GM21619 (cell line): ENCODE results near the gene TMEM72.

Experiments used
- ATAC-seq: cut with Tn5 transposase; IDR thresholded peaks from one replicate; pipeline ENCODE4 v1.9.1; 2021; ENCODE audit not compliant: unreplicated experiment

The TMEM72 gene

DNA sequence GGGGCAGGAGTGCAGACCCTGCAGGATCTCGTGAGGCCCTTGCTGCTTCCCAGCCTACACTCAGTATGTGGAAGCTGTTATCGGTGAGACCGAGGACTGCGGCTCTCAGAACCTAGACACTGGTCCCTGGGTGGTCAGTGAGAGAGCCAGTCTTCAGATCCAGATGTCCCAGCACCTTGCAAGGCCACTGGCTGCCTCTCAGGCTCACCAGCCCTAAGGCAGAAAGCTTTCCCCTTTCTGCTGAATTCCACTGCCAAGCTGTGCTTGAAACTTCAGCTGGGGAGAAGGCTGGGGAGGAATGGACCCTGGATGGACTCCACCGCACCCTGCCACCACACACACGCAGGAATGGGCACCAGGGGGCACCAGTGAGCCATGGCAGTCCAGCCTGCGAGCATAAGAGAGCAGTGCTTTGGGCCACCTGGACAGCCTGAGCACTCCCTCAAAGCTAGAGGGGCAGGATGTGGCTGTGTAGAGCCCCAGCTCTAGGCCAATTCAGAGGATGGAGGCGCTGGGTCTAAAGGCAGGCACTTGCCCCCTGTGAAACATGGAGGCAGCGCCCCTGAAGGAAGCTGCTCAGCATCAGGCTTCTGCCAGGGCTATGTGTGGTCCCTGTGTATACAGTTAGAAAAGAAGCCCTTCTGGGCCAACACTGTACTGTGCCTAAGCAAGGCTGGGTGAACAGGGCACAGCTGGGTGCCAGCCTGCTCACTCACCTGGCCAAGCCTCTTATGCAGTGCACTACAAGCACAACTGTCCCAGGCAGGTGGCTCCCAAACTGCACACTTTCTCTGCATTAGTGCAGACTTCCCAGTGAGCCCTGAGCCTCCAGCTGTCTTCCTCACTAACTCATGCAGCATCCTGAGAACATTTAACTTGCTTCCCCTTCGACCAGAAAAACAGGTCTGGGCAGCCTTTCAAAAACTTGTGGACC is 21.6 kb downstream of the TMEM72 start:
- ATAC-seq: peak; percentile 97

DNA sequence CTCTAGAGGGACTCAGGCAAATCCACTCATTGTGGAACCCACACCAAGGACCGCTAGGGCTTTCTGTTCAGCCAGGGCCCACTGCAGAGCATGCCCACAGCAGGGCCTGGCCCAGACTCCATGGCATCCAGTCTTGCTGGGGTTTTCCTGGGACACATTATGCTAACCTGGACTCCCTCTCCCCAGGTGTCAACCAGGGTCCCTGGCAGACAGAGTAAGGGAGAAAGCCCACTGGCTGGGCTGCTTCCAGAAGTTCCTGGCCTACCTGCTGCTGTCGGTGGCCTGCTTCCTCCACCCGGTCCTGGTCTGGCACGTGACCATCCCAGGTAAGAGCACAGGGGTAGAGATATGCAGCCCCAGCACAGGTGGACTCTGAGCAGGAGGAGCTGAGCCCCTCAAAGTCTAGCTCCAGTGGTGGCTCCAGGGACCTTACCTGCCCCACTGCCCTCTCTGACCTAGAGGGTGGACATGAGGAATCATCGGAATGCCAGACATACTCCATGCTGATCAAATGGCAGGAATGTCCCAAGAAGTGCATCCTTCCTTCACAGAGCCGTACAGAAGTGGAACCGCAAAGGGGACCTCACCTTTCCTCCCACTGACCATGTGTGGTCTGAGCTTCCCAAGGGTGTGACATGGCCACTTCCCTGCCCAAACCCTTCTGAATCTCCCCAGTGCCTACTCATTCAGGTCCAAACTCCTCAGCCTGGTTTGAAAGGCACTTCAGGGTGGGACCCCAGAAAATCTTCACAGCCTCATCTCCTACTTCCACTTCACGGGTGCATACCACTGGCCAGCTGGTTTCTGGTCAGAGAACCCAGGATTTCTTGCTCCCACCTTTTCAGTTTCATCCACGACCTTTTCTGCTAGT is 22.5 kb downstream of the TMEM72 start:
- no peak for ATAC-seq

DNA sequence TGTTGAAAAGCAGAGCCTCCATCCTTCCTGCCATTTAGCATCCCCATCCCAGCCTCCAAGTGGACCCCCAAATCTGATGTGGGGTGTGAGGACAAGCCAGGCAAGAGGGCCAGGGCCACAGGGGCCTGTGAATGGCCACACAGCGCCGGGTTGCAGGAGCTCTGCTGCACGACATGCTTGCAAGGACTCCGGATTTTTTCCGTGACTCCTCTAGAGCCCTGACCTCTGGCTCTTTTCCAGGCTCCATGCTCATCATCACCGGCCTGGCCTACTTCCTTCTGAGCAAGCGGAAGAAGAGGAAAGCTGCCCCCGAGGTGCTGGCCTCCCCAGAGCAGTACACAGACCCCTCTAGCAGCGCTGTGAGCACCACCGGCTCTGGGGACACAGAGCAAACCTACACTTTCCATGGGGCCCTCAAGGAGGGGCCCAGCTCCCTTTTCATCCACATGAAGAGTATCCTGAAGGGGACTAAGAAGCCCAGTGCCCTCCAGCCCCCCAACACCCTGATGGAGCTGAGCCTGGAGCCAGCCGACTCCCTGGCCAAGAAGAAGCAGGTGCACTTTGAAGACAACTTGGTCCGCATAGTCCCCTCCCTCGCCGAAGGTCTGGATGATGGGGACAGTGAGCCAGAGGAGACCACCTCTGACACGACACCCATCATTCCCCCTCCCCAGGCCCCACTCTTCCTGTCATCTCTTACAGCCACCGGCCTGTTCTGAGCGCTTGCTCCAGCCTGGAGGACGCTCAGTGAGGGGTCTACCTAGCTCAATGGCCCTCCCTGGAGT is 23.5 kb downstream of the TMEM72 start:
- ATAC-seq: no peak

DNA sequence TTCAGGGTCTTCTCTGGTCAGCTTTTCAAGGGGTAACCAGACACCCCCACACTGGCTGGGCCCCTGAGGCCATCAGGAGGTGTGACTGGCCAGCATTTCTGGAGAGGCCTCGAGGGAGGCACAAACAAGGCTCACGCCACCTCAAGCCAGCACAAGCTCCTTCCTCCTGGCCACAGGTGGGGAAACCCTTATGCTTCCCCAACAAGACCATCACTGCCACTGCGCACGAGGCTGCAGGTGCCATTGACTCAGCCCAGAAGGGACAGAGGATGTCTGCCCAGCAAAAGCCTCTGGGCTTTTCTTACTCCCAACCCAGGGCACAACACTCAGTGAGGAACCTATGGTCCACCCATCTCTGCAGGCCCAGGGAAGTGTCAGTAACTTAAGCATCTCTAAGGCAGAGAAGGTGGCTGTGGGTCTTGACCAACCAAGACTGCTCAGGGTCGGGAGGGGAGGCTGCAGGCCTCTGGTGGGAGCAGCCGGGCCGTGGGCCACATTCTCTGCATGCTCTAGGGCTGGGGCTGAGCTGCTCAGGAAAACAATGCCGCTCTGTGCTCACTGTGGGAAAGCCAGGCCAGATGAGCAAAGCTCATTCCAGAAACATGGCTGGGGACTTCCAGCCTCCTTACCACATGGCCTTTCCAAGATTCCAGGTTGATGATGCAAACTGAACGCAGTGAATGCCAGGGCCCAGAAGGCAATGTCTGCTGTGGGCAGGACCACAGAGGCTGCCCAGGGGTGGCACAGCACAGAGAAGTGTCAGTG is 24.2 kb downstream of the TMEM72 start:
- no peak for ATAC-seq

DNA sequence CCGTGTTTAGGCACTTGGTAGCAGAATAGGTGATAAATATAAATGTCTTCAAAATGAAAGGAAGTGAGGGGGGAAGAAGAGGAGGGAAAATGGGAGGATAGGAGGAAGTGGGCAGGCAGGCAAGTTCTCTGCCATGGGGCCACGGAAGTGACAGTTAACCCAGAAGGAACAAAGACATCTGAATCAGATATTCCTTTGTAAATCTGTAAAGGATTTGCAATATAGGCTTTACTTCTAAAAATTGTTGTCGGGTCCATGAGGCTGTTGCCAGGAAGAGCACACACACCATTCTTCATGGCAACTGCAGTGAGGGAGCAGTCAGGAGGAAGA is 24.8 kb downstream of the TMEM72 start:
- ATAC-seq: no peak

DNA sequence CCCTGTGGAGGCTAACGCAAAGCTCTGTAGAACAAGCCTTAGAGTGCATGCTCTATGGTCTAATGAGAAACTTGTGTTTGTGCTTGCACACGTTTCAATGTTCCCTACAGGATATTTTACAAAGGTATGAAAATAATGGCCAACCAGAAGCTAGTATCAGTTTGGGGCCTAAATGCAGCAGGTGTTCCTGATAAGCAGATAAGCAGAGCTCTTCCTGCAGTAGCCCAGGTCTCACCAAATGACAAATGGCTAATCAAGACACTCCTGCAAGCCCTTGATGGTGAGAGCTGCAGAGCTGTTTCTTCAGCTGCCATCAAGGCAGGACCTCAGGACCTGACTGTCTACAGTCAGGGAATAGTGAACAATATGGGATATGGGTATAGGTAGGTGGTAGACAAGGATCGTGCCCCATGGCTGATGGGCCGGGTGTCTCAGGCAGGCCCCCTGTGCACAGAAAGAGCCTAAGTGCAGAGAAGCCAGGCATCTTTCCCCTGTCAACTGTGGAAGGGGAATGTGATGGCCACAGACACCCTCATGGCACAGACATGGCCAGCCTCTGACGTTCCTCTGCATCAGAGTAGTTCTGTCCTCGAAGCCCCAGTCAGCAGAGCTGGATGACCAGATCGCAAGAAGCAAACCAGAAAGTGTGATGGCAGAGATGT is 25.3 kb downstream of the TMEM72 start:
- ATAC-seq: no peak

DNA sequence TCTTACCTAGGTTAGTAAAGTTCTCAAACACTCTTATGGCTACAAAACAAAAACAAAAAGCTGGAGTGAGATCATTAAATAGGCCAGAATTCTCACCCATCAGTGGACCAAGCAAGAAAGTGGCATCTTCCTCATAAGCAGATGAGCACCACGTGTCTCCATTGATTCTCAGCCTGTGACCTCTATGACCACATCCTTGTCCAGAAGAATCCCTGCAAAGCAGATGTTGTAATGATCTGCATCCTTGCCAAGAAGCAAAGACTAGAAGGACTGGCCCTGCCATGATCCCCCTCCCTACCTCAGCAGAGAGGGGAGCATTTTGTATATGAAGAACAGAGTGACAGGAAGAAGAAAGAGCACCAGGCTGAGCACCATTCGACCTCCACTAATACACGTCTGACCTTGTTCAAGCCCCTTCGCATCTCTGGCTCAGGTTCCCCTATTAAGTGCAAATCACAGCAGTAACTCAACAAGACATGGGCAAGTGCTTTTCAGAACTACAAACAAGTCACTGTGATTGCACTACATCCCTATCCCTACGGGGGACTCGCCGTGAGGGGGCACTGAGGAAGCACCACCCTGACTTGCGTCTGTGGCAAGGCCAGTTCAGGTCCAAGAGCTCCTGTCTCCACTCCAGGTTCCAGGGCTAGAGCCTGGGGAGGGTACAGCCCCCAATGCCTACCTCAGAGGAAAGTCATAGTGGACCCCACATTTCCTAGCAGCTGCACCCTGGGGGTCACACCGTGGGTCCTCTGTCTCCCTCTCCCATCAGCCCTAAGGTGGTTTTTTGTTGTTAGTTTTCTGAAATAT is 26.3 kb downstream of the TMEM72 start:
- no peak for ATAC-seq

DNA sequence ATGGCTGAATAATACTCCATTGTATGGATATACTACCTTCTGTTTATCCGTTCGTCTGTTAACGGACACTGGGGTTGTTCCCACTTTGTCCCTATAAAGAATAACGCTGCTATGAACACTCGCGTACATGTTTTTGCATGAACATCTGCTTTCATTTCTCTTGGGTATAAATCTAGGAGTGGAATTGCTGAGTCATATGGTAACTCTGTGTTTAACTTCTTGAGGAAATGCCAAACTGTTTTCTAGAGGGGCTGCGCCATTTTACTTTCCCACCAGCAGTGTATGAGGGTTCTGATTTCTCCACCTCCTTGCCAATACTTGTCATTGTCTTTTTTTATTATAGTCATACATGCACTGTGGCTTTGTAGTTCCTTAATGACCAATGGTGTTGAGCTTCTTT is 27.8 kb downstream of the TMEM72 start:
- ATAC-seq: no peak

DNA sequence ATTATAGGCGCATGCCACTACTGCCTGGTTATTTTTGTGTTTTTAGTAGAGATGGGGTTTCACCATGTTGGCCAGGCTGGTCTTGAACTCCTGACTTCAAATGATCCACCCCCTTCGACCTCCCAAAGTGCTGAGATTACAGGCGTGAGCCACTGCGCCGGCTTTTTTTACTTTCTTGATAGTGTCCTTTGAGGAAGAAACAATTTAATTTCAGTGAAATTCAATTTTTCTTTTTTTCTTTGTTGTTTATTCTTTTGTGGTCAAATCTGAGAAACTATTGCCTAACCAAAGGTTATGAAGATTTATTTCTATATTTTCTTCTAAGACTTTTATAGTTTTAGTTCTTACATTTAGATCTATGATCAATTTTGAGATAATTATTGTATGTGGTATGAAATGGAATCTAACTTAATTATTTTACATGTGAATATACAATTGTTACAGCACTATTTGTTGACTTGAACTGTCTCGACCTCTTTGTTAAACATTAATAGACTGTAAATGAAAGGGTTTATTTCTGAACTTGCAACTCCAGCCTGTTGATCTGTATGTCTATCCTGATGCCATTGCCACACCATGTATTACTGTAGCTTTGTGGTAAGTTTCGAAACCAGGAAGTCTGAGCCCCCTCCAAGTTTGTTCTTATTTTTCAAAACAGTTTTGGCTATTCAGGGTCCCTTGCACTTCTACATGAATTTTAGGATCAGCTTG is 28.7 kb downstream of the TMEM72 start:
- no peak for ATAC-seq

DNA sequence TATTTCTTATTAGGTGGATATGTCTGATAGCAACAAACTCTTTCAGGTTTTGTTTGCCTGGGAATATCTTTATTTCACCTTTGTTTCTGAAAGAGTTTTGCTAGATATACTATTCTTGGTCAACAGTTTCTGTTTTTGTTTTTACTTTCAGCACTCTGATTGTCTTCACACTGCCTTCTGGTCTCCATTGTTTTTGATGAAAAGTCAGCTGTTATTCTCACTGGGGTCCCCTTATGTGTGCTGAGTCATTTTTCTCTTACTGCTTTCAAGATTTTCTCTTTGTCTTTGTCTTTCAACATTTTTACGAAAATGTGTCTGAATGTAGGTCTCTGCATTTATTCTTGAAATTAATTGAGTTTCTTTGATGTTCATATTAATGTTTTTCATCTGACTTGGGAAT is 33.2 kb downstream of the TMEM72 start:
- no peak for ATAC-seq

DNA sequence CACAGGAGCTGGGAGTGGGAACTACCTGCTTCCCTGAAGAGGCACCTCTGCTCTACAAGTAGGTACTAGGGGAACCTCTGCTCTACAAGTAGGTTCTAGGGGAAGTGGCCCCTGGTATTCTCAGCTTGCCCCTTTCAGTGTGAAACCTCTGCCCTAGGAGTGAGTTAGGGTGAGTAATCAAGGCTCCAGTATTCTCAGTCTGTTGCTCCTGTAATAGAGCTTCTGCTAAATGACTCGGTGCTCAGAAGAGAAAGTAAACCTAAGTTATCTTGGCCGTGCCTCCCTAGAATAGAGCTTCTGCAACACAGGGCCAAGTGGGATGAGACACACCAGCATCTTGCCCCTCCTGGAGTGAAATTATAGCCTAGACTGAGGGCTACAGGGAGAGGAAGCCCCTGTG is 35.1 kb downstream of the TMEM72 start:
- peak; percentile 62 for ATAC-seq

DNA sequence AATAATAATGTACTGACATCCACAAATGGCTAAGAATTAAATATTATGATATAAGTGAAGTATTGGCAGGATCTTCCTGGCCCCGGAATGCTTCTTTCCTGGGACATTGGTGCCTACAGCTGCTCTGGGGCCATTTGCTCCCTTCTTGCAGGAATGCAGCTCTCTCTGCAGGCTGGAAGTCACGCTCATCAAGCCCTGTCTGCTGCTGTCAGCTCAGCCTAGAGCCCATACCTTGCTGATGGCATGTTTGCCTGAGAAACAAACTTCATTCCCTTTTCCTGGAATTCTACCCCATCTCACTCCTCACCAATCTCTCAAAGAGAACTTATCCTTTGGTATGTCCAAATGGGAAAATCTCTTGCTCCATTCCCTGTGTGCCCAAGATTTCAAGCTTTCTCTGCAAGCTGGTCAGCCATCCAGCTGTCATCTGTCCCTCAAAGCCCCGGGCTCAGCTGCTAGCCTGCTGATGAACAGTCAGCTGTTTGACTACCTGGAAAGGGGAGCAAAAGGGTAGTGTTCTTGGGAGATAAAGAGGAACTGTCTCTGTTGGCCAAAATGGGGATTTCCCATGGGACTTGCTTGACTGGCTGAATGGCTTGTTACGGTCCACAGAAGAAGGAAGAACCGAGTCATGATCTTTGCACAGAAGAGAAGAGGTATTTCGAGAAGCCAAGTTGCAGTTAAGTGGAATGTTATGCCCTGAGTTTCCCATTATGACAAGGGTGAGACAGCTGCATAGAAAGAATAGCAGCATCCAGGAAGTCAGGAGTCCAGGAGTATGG is 36.4 kb downstream of the TMEM72 start:
- peak; percentile 57 for ATAC-seq

DNA sequence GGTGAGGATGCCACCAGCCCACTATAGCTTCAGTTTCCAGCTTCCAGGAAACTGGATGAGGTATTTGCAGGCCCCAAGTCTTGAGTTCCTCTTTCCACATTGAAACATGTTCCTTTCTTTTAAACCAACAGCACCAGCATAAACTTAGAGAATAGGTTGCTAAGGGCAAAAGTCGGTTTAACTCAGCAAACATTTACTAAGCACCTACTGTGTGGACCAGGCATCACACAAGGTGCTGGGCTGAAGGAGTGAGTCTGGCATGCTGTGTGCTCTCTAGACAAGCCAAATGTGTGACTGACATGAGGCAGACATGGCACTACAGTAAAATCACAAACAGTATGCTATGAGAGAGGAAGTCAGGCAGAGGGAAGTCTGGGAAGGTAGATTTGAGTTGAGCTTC is 37.5 kb downstream of the TMEM72 start:
- no peak for ATAC-seq

DNA sequence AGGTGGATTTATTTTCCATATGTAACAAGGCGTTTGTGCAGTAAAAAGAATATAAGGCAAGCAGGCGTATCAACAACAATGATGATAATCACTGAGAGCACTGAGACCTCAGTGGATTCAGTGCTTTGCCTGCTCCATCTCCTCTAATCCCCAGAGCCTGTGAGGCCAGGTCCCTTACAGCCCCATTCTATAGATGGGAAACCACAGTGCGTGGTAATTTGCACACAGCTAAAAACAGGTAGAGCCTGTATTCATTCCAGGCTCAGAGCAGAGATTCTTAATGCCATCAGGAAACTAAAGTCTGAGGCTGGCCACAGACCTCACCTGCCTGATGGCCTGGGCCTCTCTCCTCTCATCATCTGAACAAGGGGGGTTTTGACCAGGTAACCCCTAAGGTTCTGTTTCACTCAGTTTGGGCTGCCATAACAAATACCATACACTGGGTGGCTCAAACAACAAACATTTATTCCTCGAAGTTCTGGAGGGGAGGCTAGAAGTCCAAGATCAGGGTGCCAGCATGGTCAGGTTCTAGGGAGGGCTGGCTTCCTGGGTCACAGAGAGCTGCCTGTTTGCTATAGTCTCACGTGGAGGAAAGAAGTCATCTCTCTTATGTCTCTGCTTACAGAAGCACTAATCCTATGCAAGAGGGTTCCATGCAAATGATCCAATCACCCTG is 38.1 kb downstream of the TMEM72 start:
- ATAC-seq: no peak

DNA sequence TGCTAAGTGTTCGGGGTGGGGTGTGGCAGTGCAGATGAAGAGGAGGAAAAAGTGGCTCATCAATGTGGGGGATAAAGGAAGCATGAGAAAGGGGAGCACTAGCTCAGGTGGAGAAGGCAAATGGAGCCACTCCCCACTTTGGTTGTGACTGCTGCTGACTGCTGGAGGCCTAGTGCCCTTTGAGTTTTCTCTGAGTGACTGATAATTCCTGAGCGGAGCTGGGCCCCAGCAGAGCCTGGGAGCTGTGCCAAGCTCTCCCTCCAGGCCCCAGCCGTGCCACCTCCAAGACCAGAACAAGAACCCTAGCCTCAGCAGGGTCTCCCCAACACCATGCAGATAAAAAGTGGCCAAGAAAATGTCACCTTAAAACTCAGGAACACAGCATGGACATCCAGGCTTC is 38.8 kb downstream of the TMEM72 start:
- no peak for ATAC-seq

DNA sequence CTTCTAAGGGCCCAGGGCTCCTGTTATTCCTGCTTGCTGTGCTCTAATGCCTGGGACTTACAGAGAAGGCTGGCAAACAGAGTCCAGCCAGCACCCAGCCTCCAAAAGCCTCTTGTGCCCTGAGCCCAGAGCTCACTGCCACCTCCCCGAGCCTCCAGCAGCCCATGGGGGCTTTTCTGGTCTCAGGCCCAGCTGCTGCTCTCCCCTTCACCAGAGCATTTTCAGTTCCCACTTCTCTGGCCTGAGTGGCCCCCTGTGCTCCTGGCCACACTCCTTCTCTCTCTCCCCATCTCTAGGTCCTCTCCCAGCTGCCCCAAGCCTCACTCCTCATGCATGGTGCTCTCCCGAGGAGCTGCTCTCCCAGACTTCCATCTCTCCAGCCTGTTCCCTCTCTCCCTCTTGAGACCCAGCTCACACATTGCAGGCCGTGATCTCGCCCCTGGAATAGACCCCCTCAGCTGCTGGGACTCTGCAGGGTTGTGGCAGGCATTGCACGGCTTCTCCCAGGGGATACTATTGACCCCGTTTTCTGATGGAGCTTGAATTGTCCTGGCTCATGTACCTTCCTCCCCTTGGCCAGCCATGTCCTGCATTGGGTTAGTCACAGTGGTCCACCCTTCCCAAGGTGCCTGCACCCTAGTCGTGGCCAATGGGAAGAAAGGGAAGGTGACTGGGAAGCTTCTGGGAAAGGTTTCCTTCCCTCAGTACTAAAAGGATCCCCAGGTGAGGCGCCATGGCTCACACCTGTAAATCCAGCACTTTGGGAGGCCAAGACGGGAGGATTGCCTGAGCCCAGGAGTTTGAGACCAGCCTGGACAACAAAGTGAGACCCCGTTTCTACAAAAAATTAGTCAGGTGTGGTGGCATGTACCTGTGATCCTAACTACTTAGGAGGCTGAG is 39.4 kb downstream of the TMEM72 start:
- no peak for ATAC-seq
